NCI-H69 (cell line): ENCODE data around the gene SLC9B1.
"Not testable (repeated sequence)": the region's sequence is repeated elsewhere in the genome, so short reads cannot be mapped to it uniquely, and the experiment has no call there.

ENCODE experiments used
- DNase-seq: peaks from one replicate; lab custom pipeline; 2025; lab: John Stamatoyannopoulos, UW

Gene SLC9B1

DNA sequence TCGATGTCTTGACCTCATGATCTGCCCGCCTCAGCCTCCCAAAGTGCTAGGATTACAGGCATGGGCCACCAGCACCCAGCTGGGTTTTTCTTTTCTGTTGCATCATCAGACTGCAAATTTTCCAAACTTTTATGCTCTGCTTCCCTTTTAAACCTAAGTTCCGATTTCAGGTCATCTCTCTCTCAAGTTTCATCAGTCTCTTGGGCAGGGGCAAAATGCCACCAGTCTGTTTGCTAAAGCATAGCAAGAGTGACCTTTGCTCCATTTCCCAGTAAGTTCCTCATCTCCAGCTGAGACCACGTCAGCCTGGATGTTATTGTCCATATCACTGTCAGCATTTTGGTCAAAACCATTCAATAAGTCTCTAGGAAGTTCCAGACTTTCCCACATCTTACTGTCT is 141.2 kb downstream of the SLC9B1 start:
- not testable (repeated sequence) for DNase-seq

DNA sequence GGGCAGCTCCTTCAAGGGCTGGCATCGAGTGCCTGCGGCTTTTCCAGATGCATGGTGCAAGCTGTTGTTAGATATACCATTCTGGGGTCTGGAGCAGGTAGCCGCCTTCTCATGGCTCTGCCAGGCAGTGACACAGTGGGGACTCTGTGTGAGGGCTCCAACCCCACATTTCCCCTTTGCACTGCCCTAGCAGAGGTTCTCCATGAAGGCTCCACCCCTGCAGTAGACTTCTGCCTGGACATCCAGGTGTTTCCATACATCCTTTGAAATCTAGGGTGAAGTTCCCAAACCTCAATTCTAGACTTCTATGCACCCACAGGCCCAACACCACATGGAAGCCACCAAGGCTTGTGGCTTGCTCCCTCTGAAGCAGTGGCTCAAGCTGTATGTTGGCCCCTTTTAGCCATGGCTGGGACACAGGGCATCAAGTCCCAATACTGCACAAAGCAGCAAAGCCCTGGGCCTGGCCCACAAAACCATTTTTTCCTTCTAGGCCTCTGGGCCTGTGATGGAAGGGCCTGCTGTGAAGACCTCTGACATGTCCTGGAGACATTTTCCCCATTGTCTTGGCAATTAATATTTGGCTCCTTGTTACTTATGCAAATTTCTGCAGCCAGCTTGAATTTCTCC is 141.9 kb downstream of the SLC9B1 start:
- not testable (repeated sequence) for DNase-seq

DNA sequence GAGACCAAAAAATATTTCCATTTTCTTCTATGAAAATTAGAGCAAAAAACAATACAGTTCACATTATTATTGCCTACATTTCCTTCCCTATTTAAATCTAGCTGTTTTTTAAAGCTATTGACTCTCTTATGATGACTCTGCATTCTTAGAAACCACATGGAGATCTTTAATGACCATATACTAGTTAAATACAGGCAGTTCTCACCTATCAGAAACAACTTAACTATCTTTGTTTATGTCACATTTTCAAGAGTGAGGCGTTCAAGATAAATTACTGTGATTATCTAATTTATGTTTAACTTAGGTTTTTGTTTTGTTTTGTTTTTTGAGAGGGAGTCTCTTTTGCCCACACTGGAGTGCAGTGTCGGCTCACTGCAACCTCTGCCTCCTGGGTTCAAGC is 147.7 kb downstream of the SLC9B1 start:
- DNase-seq = no peak

DNA sequence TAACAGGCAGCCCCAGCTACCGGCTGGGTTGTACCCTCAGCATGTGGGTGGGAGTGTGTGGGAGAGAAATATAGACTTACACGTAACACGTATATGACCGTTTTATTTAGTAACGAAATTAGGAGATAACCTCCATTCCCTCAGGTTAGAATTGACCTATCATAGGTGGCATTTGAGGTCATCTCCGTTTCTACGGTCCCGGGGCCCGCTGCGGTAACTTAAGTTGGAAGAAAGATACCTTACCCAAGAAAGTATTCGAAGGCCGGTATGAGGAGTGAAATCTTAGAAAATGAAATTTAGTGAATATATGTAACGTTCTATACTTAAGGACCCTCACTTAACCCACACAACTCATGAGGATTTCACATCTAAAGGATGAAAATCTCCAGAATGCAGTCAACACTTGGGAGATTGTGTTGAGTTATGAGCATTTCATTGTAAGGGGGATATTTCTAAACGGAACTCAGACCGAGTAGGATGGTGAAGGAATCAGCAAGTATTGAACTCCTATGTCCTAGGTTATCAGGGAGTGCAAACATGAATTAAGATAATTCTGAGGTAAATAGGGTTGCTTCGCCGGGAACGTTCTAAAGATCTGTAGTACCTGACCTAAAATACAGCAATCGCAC is 149.8 kb downstream of the SLC9B1 start:
- peak; percentile 14 for DNase-seq

DNA sequence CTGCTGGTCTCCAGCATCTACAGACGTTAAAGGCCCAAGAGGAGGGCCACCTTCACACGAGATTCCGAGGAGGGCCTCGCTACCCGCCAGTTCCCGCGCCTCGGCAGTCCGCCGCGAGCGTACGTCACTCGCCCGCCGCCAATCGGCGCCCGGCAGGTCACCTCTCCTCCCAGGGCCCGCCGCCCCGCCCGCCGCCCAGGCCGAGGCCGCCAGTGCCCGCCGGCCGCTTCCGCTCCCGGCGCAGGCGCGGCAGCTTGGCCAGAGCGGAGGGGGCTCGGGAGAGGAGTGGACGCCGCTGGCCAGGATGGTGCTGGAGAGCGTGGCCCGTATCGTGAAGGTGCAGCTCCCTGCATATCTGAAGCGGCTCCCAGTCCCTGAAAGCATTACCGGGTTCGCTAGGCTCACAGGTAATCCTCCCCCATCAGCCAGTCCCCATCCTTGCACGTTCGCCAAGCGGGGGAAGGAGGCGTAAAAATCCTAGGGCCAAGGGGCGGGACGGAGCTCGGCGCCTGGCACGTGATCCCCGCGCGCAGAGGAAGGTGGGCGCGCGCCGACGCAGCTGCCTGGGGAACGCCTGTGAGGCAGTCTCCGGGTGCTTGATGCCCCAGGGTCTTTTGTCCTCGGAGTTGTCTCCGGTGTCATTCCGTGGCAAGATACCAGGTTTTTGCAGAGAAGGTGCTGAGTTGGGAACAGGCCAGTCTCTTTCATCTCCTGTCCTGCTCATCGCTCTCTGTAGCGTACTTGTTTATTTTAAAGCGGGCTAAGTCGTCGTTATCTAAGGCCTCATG is 150.5 kb downstream of the SLC9B1 start, which contains the start of gene CISD2:
Gene CISD2 (plus strand): TSS at position 212 of the 788 bp plus-strand sequence. CDS start 93 bp downstream, at position 305.
- DNase-seq = peak; percentile 92

DNA sequence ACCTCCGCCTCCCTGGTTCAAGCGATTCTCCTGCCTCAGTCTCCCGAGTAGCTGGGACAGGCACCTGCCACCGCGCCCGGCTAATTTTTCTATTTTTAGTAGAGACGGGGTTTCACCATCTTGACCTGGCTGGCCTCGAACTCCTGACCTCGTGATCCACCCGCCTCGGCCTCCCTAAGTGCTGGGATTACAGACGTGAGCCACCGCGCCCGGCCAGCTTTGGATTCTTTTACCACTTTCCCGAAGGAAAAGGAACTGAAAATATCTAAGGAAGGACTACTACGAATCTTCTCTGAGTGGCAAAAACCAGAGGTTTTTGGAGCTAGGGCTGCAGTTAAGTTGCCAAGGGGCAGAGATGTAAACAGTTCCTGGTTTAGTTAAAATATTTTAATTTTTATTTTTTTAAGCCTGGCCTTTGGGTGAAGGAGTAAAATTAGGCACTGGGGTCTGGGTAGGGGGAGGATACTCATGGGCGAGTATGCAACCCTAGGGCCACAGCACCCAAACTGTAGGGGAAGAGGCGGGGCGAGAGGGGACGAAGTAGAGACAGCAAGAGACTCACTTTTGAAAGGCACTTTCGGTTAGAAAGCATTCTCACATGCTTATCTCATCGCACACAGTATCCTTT is 151.2 kb downstream of the SLC9B1 start:
- DNase-seq = peak; percentile 51

DNA sequence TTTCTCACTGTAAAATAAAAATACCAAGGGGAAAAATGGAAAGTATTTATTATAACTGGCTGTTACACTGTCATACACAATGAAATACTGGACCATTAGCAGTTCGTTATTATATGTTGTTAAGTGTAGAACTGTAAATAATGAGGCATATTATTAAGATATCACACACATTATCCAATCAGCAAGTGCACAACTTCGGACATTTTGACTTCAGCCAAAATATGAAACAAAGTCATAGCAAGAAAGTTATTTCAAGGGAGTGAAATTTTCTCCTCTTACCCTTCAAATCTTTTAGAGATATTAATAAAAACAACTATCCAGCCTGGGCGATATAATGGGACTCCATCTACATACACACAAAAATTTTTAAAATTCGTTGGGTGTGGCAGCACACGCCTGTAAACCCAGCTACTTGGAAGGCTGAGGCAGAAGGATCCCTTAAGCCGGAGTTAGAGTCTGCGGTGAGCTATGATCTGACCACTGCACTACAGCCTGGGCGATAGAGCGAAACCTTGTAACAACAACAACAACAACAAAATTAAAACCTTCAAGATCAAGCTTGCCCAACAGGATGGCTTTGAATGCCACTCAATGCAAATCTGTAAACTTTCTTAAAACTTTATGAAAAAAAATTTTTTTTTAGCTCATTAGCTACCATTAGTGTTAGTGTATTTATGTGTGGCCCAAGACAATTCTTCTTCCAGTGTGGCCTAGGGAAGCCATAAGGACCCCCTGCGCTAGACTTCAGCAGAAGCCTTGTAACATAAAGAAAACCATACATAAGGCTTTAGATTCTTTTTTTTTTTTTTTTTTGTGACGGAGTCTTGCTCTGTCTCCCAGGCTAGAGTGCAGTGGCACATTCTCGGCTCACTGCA is 152.0 kb downstream of the SLC9B1 start:
- peak; percentile 5 for DNase-seq

DNA sequence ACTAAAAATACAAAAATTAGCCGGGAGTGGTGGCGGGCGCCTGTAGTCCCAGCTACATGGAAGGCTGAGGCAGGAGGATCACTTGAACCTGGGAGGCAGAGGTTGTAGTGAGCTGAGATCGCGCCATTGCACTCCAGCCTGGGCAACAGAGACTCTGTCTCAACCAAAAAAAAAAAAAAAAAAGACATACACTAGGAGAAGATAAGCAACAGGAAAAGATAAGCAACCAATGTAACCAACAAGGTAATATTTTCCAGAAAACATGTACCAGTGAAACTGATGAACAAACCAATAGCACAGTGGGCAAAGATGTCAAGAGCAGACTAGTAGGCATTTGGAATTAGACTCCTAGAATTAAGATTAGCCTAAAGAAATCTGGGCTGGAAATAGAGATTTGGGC is 154.2 kb downstream of the SLC9B1 start:
- DNase-seq = not testable (repeated sequence)

DNA sequence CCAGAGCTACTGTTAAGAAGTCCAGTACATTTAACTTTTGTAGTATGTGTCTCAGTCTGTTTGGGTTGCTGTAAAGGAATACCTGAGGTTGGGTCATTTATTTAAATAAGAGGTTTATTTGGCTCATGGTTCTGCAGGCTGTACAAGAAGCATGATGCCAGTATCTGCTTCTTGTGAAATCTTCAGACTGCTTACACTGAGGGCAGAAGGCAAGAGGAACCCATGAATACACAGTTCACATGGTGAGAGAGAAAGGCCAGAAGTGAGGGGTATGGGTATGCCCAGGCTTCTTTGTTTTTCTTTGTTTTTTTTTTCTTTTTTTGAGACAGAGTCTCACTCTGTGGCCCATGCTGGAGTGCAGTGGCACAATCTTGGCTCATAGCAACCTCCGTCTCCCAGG is 156.8 kb downstream of the SLC9B1 start:
- no peak for DNase-seq

DNA sequence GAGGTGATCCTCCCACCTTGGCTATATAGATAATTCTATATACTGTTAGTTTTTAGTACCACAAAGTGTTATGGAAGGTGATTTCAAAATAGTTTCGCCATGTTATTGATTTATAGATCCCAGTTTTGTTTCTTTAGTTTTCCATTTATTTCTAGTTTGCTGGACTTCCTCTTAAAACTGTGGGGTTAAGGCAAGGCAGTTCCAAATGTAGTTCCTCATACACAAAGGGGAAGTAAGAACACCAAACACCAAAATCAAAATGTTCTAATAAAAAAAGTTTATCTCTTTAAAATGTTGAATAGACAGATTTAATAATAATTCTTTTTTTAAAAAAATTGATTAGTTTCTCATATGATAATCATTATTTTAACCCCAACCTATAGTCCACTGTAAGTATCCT is 157.5 kb downstream of the SLC9B1 start:
- no peak for DNase-seq

DNA sequence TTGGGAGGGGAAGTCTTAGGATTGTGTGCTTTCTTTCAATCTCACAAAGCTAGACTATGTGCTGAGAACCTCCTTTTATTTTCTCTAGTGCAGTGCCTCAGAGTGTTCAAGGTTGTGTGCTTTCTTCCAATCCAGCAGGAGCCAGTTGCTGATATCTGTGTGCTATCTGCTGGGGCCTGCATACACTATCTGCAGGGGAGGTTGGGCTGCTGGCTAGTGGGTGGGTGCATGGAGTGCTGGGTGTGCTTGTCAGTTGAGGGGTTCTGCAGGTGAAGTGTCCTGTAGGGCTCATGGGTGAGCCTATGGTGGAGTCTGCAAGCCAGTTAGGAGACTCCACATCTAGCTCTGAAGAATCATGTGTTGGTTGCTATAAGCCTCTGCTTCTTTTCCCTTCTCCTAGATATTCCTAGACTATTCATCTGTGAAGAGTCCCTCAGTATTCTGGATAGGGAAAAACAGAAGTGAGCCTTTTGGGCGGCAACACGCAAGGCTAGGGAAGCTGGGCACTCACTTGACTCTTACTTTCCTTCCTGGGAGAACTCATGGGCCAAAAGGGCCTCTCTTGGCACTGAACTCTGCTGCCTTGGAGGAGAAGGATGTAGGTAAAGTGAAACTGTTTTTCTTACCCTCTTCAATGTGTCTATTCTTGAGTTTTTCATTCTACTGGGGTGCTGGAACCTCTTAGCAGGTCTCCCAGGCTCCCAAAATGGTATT is 158.7 kb downstream of the SLC9B1 start:
- no peak for DNase-seq

DNA sequence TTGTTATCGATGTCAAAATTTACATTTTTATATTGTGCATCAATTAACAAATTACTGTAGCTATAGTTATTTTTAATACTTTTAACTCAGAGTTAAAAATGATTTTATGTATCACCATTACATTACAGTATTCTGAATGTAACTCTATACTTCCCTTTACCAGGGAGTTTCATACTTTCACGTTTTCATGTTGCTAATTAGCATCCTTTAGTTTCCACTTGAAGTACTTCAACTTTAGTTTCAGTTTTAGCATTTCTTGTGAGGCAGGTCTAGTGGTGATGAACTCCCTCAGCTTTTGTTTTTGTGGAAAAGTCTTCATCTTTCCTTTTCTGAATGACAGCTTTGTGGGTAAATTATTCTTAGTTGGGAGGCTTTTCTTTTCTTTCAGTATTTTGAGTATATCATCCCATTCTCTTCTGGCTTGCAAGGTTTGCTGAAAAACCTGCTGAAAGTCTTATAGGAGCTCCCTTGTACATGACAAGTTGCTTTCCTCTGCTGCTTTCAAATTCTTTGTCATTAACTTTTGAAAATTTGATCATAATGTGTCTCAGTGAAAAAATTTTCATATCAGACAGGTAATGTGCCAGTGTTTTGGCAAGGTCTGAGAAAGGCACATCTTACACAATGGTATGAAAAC is 160.6 kb downstream of the SLC9B1 start:
- no peak for DNase-seq
